ENCODE data around the gene PROKR1. TPM values are rescaled to one million over a fixed set of nuclear protein-coding genes. Genes with fewer than 3 reads are reported as not detected.

The PROKR1 gene
- total and polyA plus RNA-seq, 2 donors (not counting 1 experiment from before 2014, with no cell fraction given): 0.01 TPM; not detected in 1

DNA sequence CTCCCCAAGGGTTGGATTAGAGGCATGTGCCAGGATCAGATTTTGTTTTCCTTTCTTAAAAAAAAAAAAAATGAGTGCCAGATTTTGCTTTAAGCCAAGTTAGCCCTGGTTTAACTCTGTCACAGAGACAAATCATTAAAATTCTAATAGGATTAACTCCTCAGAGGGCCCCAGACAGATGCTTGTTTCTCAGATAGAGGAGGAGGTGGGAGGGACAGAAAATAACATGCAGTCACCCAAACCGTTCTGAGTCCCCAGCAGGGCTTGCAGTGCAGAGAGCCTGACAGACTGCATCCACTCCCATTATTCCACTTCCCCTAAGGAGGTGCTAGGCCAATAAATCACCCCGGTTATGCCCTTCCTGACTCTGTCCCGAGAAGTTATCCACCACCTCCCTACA, 6.3 kb upstream of the PROKR1 start:
- Histone ChIP-seq H3K4me2 (replicated peaks; ENCODE audit: low read depth, low read length, poor library complexity, severe bottlenecking) (no peak overlapping the region), H3K27me3 (replicated peaks in 1 of 4; ENCODE audit: control extremely low read depth in 1 of 4, control insufficient read depth in 3 of 4, insufficient read depth in 4 of 4, low read length in 3 of 4) (peaks cover 0 to 12% (median 1%) of the 10 kb centered on the region in 4 experiments), H3K4me1 (ENCODE audit: control insufficient read depth in 2 of 2, insufficient read depth in 2 of 2, low read length in 2 of 2) (no peaks in the 10 kb centered on the region), H4K20me1 (ENCODE audit: control insufficient read depth, insufficient read depth, low read length, poor library complexity, severe bottlenecking) (no peaks in the 10 kb centered on the region), H3K4me3 (ENCODE audit: control extremely low read depth in 1 of 5, extremely low read depth in 1 of 5, insufficient read depth in 1 of 5, low read depth in 2 of 5, low read length in 4 of 5) (no peak overlapping the region), H2AFZ (ENCODE audit: insufficient read depth, low read depth, low read length, poor library complexity, severe bottlenecking) (no peak overlapping the region), H3K36me3 (replicated peaks in 1 of 2; ENCODE audit: control extremely low read depth in 1 of 2, control insufficient read depth in 1 of 2, extremely low read depth in 1 of 2, insufficient read depth in 2 of 2, low read length in 1 of 2) (no peaks in the 10 kb centered on the region), H3K27ac (ENCODE audit: low read length in 2 of 2) (no peak overlapping the region), H3K9ac (ENCODE audit: low read length) (no peak overlapping the region), H3K9me3 (ENCODE audit: control extremely low read depth in 1 of 3, control insufficient read depth in 2 of 3, insufficient read depth in 1 of 3, low read length in 2 of 3) (peaks cover 0 to 2% (median 0%) of the 10 kb centered on the region in 3 donors), H3K79me2 (ENCODE audit: control insufficient read depth, insufficient read depth, low read length) (no peaks in the 10 kb centered on the region)
- no peak for ATAC-seq (ENCODE audit: low read depth)
- Mint-ChIP-seq H3K4me1 (peaks cover under 1% of the 10 kb centered on the region), H3K27ac (no peak overlapping the region), H3K4me3 (no peak overlapping the region), H3K9me3 (ENCODE audit: insufficient read depth) (peaks cover 15% of the 10 kb centered on the region), H3K27me3 (peaks cover 38% of the 10 kb centered on the region)
- ChIA-PET POLR2A (no interaction called here), CTCF (no interaction called here)
- WGBS (ENCODE audit: insufficient coverage): 67% methylated on average over 2 of the region's 3 CpGs
- TF ChIP-seq EZH2 (IDR thresholded peaks at IDR 0.05; ENCODE audit: borderline replicate concordance, insufficient read depth, low read depth, low read length, poor library complexity, severe bottlenecking): no peak
- TF ChIP-seq, protein P1, sequence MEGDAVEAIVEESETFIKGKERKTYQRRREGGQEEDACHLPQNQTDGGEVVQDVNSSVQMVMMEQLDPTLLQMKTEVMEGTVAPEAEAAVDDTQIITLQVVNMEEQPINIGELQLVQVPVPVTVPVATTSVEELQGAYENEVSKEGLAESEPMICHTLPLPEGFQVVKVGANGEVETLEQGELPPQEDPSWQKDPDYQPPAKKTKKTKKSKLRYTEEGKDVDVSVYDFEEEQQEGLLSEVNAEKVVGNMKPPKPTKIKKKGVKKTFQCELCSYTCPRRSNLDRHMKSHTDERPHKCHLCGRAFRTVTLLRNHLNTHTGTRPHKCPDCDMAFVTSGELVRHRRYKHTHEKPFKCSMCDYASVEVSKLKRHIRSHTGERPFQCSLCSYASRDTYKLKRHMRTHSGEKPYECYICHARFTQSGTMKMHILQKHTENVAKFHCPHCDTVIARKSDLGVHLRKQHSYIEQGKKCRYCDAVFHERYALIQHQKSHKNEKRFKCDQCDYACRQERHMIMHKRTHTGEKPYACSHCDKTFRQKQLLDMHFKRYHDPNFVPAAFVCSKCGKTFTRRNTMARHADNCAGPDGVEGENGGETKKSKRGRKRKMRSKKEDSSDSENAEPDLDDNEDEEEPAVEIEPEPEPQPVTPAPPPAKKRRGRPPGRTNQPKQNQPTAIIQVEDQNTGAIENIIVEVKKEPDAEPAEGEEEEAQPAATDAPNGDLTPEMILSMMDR (IDR thresholded peaks at IDR 0.05): no peak
- intact Hi-C loops (cut with micrococcal nuclease): no loop called here
- DNase-seq: no peak

- H3K4me2 ChIP-seq (replicated peaks; ENCODE audit: low read depth, low read length, poor library complexity, severe bottlenecking): peak overlapping the region; percentile 85
- WGBS (ENCODE audit: insufficient coverage): 24% methylated on average over 9 of the region's 17 CpGs
- H3K4me1 ChIP-seq (ENCODE audit: control insufficient read depth in 2 of 2, insufficient read depth in 2 of 2, low read length in 2 of 2): peaks cover 10 to 21% of the 10 kb centered on the region in 2 donors
- peak overlapping the region; percentile 24 for H3K4me3 Mint-ChIP-seq
- H3K27me3 ChIP-seq (replicated peaks in 1 of 4; ENCODE audit: control extremely low read depth in 1 of 4, control insufficient read depth in 3 of 4, insufficient read depth in 4 of 4, low read length in 3 of 4): peaks cover 0 to 56% (median 30%) of the 10 kb centered on the region in 4 experiments
- peaks cover 70% of the 10 kb centered on the region for H3K27me3 Mint-ChIP-seq
- ATAC-seq (ENCODE audit: low read depth) (no peak), DNase-seq (no peak)
- POLR2A ChIA-PET: no interaction called here
- intact Hi-C loops (cut with micrococcal nuclease): no loop called here
- TF ChIP-seq EZH2 (IDR thresholded peaks at IDR 0.05; ENCODE audit: borderline replicate concordance, insufficient read depth, low read depth, low read length, poor library complexity, severe bottlenecking): no peak
- TF ChIP-seq, protein P1 (IDR thresholded peaks at IDR 0.05): no peak
- H3K36me3 ChIP-seq (replicated peaks in 1 of 2; ENCODE audit: control extremely low read depth in 1 of 2, control insufficient read depth in 1 of 2, extremely low read depth in 1 of 2, insufficient read depth in 2 of 2, low read length in 1 of 2): no peaks in the 10 kb centered on the region
- no peak overlapping the region for H3K27ac ChIP-seq (ENCODE audit: low read length in 2 of 2)
- no peaks in the 10 kb centered on the region for H4K20me1 ChIP-seq (ENCODE audit: control insufficient read depth, insufficient read depth, low read length, poor library complexity, severe bottlenecking)
- H3K79me2 ChIP-seq (ENCODE audit: control insufficient read depth, insufficient read depth, low read length): no peaks in the 10 kb centered on the region
- H3K9ac ChIP-seq (ENCODE audit: low read length): peak overlapping the region; percentile 58
- H3K4me1 Mint-ChIP-seq: peaks cover 6% of the 10 kb centered on the region
- H3K4me3 ChIP-seq (ENCODE audit: control extremely low read depth in 1 of 5, extremely low read depth in 1 of 5, insufficient read depth in 1 of 5, low read depth in 2 of 5, low read length in 4 of 5): peak overlapping the region in 3 of 5 experiments; percentile 36 to 40 (median 37)
- H2AFZ ChIP-seq (ENCODE audit: insufficient read depth, low read depth, low read length, poor library complexity, severe bottlenecking): peak overlapping the region; percentile 58
- CTCF ChIA-PET: no interaction called here
- H3K9me3 ChIP-seq (ENCODE audit: control extremely low read depth in 1 of 3, control insufficient read depth in 2 of 3, insufficient read depth in 1 of 3, low read length in 2 of 3): peaks cover 0 to 10% (median 0%) of the 10 kb centered on the region in 3 donors
- H3K27ac Mint-ChIP-seq: no peak overlapping the region
- peaks cover 9% of the 10 kb centered on the region for H3K9me3 Mint-ChIP-seq (ENCODE audit: insufficient read depth)
These were observed 601 bp downstream of the PROKR1 start for GRCh38 chr2:68643874-68644485.

Measured in B cell (primary cell).